ENCODE measurements around the gene PRKAR1A.

- TF ChIP-seq CTCF (IDR thresholded peaks at IDR 0.05) (no peak), POLR2A (IDR thresholded peaks at IDR 0.05) (no peak)
These were observed 54.2 kb downstream of the PRKAR1A start for GRCh38 chr17:68566442-68566738.
